H1 (cell line): ENCODE results near the gene SELENOK. TPM values are rescaled to one million over a fixed set of nuclear protein-coding genes. Genes with fewer than 3 reads are reported as not detected.

Experiments
- polyA plus RNA-seq, 7 experiments: library from polyadenylated mRNA; depleted of rRNA in 3 of 7; stranded (reverse) in 5 of 7; unstranded in 2 of 7; fragments of >200 nt in 5 of 7; fragments of 200-250 nt in 2 of 7; gene quantifications; 1 replicate in 5 of 7; 2 replicates in 1 of 7; 4 replicates in 1 of 7; pipeline versions ENCODE4 v1.2.1 to v1.2.3, GENCODE V29; 2011 to 2013; ENCODE audit warnings: missing spikeins in 2 of 7, mixed read lengths in 2 of 7
- total RNA-seq: library from RNA; stranded (reverse); fragmentation: NEBNext Ultra II Directional; extraction: Animal tissue kit (Norgen Biotek cat#: 25700); gene quantifications from 2 replicates; pipeline ENCODE4 v1.2.1, GENCODE V29; 2021
- TF ChIP-seq, protein P1 (sequence below): IDR thresholded peaks from 2 replicates; pipeline ENCODE4 v1.6.1; 2011; ENCODE audit warnings: low read length, improper control_type of control experiment

SELENOK gene
- total and polyA plus RNA-seq, 2 of the 8 experiments (the other 6 are each of a cell fraction or from before 2014, with no cell fraction given) = 26.9 to 40.2 TPM

DNA sequence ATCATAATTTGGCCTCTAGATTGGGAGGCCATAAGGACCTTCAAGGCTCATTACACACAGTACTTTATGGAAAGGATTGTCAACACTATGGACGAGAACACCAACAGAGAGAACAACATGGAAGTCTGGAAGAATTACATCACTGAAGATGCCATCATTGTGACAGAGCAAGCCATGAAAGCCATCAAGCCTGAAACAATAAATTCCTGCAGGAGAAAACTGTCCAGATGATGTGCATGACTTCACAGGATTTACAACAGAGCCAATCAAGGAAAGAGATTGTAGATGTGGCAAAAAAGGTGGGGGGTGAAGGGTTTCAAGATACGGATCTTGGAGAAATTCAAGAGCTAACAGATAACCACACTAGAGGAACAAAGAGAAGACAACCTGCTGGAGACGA is 29.4 kb downstream of the SELENOK start (continued):
- TF ChIP-seq, protein P1, sequence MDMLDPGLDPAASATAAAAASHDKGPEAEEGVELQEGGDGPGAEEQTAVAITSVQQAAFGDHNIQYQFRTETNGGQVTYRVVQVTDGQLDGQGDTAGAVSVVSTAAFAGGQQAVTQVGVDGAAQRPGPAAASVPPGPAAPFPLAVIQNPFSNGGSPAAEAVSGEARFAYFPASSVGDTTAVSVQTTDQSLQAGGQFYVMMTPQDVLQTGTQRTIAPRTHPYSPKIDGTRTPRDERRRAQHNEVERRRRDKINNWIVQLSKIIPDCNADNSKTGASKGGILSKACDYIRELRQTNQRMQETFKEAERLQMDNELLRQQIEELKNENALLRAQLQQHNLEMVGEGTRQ = no peak
